Tibial nerve (tissue), 4 donors: ENCODE measurements around the gene PTN. TPM values are rescaled to one million over a fixed set of nuclear protein-coding genes. Genes with fewer than 3 reads are reported as not detected.

Source experiments
- DNase-seq, 2 donors: peaks; one replicate each; pipeline ENCODE4 v3.0.0-alpha.2; 2019; ENCODE audit warnings: low spot score in 2 of 2
- H3K27ac ChIP-seq, 4 donors: fragments of 200-600 bp; sonication (generic) in 3 of 4; one replicate each; pipeline ENCODE4 v1.5.1; 2017 to 2019; ENCODE audit warnings: mild to moderate bottlenecking in 1 of 4
- H3K27me3 ChIP-seq, 2 donors: fragments of 200-600 bp; sonication (generic) in 1 of 2; one replicate each; pipeline versions ENCODE4 v1.5.1 to v1.6.0; 2017 to 2019
- H3K36me3 ChIP-seq, 3 donors: fragments of 200-600 bp; sonication (generic); one replicate each; pipeline ENCODE4 v1.5.1; 2018 to 2019
- H3K4me1 ChIP-seq, 4 donors: fragments of 200-600 bp; sonication (generic) in 3 of 4; one replicate each; pipeline ENCODE4 v1.5.1; 2017 to 2019
- H3K4me3 ChIP-seq, 4 donors: fragments of 200-600 bp; sonication (generic) in 3 of 4; one replicate each; pipeline ENCODE4 v1.5.1; 2017 to 2019; ENCODE audit warnings: mild to moderate bottlenecking in 1 of 4, moderate library complexity in 1 of 4
- H3K9me3 ChIP-seq, 4 donors: fragments of 200-600 bp; sonication (generic) in 3 of 4; one replicate each; pipeline ENCODE4 v1.5.1; 2017 to 2019
- EP300 ChIP-seq, 2 donors: sonication (generic); formaldehyde crosslinking; IDR thresholded peaks; one replicate each; pipeline ENCODE4 v1.6.1; 2017; ENCODE audit warnings: antibody characterized with exemption in 2 of 2, mild to moderate bottlenecking in 1 of 2
- POLR2A ChIP-seq, 2 donors: fragments of 450-650 bp; IDR thresholded peaks; one replicate each; pipeline ENCODE4 v1.6.1; 2017; ENCODE audit warnings: antibody characterized with exemption in 2 of 2, mild to moderate bottlenecking in 2 of 2, moderate library complexity in 2 of 2
- WGBS, 2 donors: methylation state at CpG; one replicate each; pipeline ENCODE4 v1.1.5; 2018; 5-methylcytosine and 5-hydroxymethylcytosine counted together
- total RNA-seq, 4 donors: library from RNA; depleted of rRNA; stranded (reverse); fragments of >200 nt; gene quantifications; one replicate each; pipeline ENCODE4 v1.1.0, GENCODE V29; 2016
- TF ChIP-seq, protein P1 (sequence below), 5 experiments: fragments of 200-600 bp in 3 of 5; fragments of 450-650 bp in 2 of 5; sonication (generic) in 3 of 5; IDR thresholded peaks; one replicate each; pipeline ENCODE4 v1.5.1; 2016 to 2019; ENCODE audit warnings: antibody characterized with exemption in 5 of 5, mild to moderate bottlenecking in 3 of 5, moderate library complexity in 2 of 5

Gene PTN
- total RNA-seq, 4 donors from 2014 or later, result 5.0 to 10.0 (median 7.4) TPM

DNA sequence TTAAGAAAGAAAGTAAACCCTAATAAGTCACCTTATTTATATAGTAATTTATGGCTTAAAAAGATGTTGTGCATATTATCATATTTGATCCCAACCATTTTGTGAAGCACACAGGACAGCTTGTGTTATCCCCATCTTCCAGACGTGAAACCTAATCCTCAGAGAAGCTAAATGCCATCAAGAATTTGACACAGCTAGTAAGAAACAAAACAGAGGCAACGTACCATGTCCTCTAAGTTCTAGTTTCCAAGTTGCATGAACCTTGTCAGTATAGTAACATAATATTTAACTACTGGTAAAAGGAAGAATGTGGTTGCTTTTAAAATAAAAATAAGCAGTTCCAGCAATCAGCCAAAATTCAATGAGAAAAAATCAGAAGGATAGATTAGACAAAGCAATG is 41.5 kb downstream of the PTN start:
- Histone ChIP-seq H3K9me3 (no peaks in the 10 kb centered on the region), H3K27ac (no peak overlapping the region), H3K27me3 (no peaks in the 10 kb centered on the region), H3K4me3 (no peak overlapping the region), H3K4me1 (peaks cover 0 to 9% (median 2%) of the 10 kb centered on the region in 4 donors), H3K36me3 (no peaks in the 10 kb centered on the region)
- 71 to 73% methylated on average over 2 of the region's 2 CpGs for WGBS, 2 donors
- no peak for TF ChIP-seq EP300 (IDR thresholded peaks at IDR 0.05)
- no peak for TF ChIP-seq POLR2A (IDR thresholded peaks at IDR 0.05)
- TF ChIP-seq, protein P1, sequence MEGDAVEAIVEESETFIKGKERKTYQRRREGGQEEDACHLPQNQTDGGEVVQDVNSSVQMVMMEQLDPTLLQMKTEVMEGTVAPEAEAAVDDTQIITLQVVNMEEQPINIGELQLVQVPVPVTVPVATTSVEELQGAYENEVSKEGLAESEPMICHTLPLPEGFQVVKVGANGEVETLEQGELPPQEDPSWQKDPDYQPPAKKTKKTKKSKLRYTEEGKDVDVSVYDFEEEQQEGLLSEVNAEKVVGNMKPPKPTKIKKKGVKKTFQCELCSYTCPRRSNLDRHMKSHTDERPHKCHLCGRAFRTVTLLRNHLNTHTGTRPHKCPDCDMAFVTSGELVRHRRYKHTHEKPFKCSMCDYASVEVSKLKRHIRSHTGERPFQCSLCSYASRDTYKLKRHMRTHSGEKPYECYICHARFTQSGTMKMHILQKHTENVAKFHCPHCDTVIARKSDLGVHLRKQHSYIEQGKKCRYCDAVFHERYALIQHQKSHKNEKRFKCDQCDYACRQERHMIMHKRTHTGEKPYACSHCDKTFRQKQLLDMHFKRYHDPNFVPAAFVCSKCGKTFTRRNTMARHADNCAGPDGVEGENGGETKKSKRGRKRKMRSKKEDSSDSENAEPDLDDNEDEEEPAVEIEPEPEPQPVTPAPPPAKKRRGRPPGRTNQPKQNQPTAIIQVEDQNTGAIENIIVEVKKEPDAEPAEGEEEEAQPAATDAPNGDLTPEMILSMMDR (IDR thresholded peaks at IDR 0.05), result no peak
- DNase-seq, result no peak

GRCh38 chr7:137298464-137298794 is 45.1 kb downstream of the PTN start:
- H3K27me3 ChIP-seq, result no peaks in the 10 kb centered on the region
- no peaks in the 10 kb centered on the region for H3K9me3 ChIP-seq
- DNase-seq, result no peak
- no peaks in the 10 kb centered on the region for H3K4me1 ChIP-seq
- TF ChIP-seq POLR2A (IDR thresholded peaks at IDR 0.05) (no peak), EP300 (IDR thresholded peaks at IDR 0.05) (no peak)
- TF ChIP-seq, protein P1 (IDR thresholded peaks at IDR 0.05), result no peak
- H3K36me3 ChIP-seq, result no peaks in the 10 kb centered on the region
- no peak overlapping the region for H3K4me3 ChIP-seq
- 70 to 78% methylated on average over 1 of the region's 1 CpG for WGBS, 2 donors
- H3K27ac ChIP-seq, result no peak overlapping the region

DNA sequence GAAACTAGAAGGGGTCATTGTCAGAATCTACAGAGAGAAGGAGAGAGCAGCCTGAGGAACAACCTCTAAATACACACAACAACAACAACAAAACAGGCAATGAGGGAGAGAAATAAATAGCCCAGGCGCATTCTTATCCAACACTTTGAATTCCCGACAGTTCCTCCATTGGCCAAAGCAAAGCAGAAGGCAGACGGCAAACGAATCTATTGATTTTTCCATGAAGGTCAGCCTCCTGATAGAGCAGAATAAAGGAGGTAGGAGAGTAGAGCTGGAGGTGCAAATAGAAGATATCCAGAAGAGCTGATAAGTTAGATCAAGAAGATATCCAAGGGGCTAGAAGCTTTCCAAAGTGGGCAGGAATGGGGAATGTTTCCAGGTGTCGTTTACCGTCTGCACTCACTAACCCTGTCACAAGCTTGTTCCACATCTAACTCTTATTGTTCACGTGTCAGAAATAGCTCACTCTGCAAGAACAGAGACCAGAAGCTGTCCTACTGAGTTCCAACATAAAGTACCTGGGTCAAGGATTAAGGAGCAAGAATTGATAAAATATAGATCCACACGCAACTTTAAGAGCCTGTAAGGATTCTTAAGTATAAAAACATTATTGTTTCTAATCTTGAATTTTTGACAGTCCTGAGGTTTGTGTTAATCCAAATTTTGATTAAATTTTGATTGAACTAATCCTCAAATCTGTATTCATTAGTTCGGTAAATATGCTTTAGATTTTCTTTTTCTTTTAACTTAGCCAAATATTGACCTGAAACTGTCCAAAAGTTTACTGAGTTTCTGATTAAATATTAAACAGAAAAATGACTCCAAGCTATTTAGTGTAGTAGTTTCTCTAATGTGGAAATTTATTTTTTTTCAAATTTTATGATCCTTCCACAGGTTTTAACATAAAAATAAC is 45.7 kb downstream of the PTN start:
- no peak for TF ChIP-seq EP300 (IDR thresholded peaks at IDR 0.05)
- no peak for TF ChIP-seq POLR2A (IDR thresholded peaks at IDR 0.05)
- TF ChIP-seq, protein P1 (IDR thresholded peaks at IDR 0.05), result no peak
- DNase-seq, result no peak
- no peaks in the 10 kb centered on the region for H3K36me3 ChIP-seq
- WGBS, 2 donors, result 74 to 80% methylated on average over 9 of the region's 9 CpGs
- H3K27ac ChIP-seq, result no peak overlapping the region
- H3K9me3 ChIP-seq, result no peaks in the 10 kb centered on the region
- no peak overlapping the region for H3K4me3 ChIP-seq
- no peaks in the 10 kb centered on the region for H3K27me3 ChIP-seq
- no peaks in the 10 kb centered on the region for H3K4me1 ChIP-seq

GRCh38 chr7:137296576-137296975 is 47.0 kb downstream of the PTN start:
- 14 to 27% methylated on average over 2 of the region's 2 CpGs for WGBS, 2 donors
- no peaks in the 10 kb centered on the region for H3K36me3 ChIP-seq
- no peak for DNase-seq
- H3K27me3 ChIP-seq, result no peaks in the 10 kb centered on the region
- H3K4me1 ChIP-seq, result no peaks in the 10 kb centered on the region
- H3K4me3 ChIP-seq, result no peak overlapping the region
- TF ChIP-seq EP300 (IDR thresholded peaks at IDR 0.05) (no peak), POLR2A (IDR thresholded peaks at IDR 0.05) (no peak)
- TF ChIP-seq, protein P1 (IDR thresholded peaks at IDR 0.05), result no peak
- H3K27ac ChIP-seq, result peak overlapping the region in 1 of 4 donors; percentile 9
- H3K9me3 ChIP-seq, result no peaks in the 10 kb centered on the region

- Histone ChIP-seq H3K27ac (no peak overlapping the region), H3K9me3 (no peaks in the 10 kb centered on the region), H3K4me1 (no peaks in the 10 kb centered on the region), H3K4me3 (no peak overlapping the region), H3K27me3 (no peaks in the 10 kb centered on the region), H3K36me3 (no peaks in the 10 kb centered on the region)
- TF ChIP-seq EP300 (IDR thresholded peaks at IDR 0.05) (no peak), POLR2A (IDR thresholded peaks at IDR 0.05) (no peak)
- TF ChIP-seq, protein P1 (IDR thresholded peaks at IDR 0.05), result no peak
- 72 to 75% methylated on average over 2 of the region's 2 CpGs for WGBS, 2 donors
- DNase-seq, result no peak
Measured at GRCh38 chr7:137295739-137296324, 47.7 kb downstream of the PTN start.
